ENCODE measurements around the gene HNRNPD.
"Not testable (repeated sequence)": the region's sequence is repeated elsewhere in the genome, so short reads cannot be mapped to it uniquely, and the experiment has no call there.

DNA sequence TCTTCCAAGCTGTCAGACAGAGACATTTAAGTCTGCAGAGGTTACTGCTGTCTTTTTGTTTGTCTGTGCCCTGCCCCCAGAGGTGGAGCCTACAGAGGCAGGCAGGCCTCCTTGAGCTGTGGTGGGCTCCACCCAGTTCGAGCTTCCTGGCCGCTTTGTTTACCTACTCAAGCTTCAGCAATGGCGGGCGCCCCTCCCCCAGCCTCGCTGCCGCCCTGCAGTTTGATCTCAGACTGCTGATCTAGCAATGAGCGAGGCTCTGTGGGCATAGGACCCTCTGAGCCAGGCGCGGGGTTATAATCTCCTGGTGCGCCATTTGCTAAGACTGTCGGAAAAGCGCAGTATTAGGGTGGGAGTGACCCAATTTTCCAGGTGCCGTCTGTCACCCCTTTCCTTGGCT, 70.7 kb downstream of the HNRNPD start:
- TF ChIP-seq KAT7, ZNF232 (CRISPR knock-in tag; IDR thresholded peaks at IDR 0.05; ENCODE audit: borderline replicate concordance): not testable (repeated sequence)

Data from HepG2 (cell line).